ENCODE measurements around the gene MCU.
"Not testable (repeated sequence)": the region's sequence is repeated elsewhere in the genome, so short reads cannot be mapped to it uniquely, and the experiment has no call there.

Gene MCU

GRCh38 chr10:72911758-72912157, 219.8 kb downstream of the MCU start:
- H3K4me3 ChIP-seq (ENCODE audit: low read depth in 1 of 2, low read length in 1 of 2), result no peak overlapping the region
- no peaks in the 10 kb centered on the region for H3K9me3 ChIP-seq
- H3K36me3 ChIP-seq, result no peaks in the 10 kb centered on the region
- H3K27me3 ChIP-seq, result no peaks in the 10 kb centered on the region
- TF ChIP-seq, protein P1, sequence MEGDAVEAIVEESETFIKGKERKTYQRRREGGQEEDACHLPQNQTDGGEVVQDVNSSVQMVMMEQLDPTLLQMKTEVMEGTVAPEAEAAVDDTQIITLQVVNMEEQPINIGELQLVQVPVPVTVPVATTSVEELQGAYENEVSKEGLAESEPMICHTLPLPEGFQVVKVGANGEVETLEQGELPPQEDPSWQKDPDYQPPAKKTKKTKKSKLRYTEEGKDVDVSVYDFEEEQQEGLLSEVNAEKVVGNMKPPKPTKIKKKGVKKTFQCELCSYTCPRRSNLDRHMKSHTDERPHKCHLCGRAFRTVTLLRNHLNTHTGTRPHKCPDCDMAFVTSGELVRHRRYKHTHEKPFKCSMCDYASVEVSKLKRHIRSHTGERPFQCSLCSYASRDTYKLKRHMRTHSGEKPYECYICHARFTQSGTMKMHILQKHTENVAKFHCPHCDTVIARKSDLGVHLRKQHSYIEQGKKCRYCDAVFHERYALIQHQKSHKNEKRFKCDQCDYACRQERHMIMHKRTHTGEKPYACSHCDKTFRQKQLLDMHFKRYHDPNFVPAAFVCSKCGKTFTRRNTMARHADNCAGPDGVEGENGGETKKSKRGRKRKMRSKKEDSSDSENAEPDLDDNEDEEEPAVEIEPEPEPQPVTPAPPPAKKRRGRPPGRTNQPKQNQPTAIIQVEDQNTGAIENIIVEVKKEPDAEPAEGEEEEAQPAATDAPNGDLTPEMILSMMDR (IDR thresholded peaks at IDR 0.05), result no peak
- H3K4me1 ChIP-seq (ENCODE audit: control insufficient read depth in 1 of 2, insufficient read depth in 1 of 2, low read depth in 1 of 2, low read length in 1 of 2), result no peaks in the 10 kb centered on the region
- no peak overlapping the region for H3K27ac ChIP-seq

GRCh38 chr10:72912736-72913135, 220.8 kb downstream of the MCU start:
- H3K4me1 ChIP-seq (ENCODE audit: control insufficient read depth in 1 of 2, insufficient read depth in 1 of 2, low read depth in 1 of 2, low read length in 1 of 2), result no peaks in the 10 kb centered on the region
- no peaks in the 10 kb centered on the region for H3K27me3 ChIP-seq
- H3K27ac ChIP-seq, result no peak overlapping the region
- H3K9me3 ChIP-seq, result no peaks in the 10 kb centered on the region
- TF ChIP-seq, protein P1 (IDR thresholded peaks at IDR 0.05), result no peak
- no peak overlapping the region for H3K4me3 ChIP-seq (ENCODE audit: low read depth in 1 of 2, low read length in 1 of 2)
- no peaks in the 10 kb centered on the region for H3K36me3 ChIP-seq

- TF ChIP-seq, protein P1 (IDR thresholded peaks at IDR 0.05), result no peak
- Histone ChIP-seq H3K36me3 (no peaks in the 10 kb centered on the region), H3K27ac (no peak overlapping the region), H3K27me3 (no peaks in the 10 kb centered on the region), H3K4me3 (ENCODE audit: low read depth in 1 of 2, low read length in 1 of 2) (no peak overlapping the region), H3K9me3 (no peaks in the 10 kb centered on the region), H3K4me1 (ENCODE audit: control insufficient read depth in 1 of 2, insufficient read depth in 1 of 2, low read depth in 1 of 2, low read length in 1 of 2) (no peaks in the 10 kb centered on the region)
Observed at GRCh38 chr10:72913287-72913686, 221.3 kb downstream of the MCU start.

- not testable (repeated sequence) for H3K4me1 ChIP-seq (ENCODE audit: control insufficient read depth in 1 of 2, insufficient read depth in 1 of 2, low read depth in 1 of 2, low read length in 1 of 2); H3K27ac ChIP-seq; H3K27me3 ChIP-seq; H3K9me3 ChIP-seq; H3K4me3 ChIP-seq (ENCODE audit: low read depth in 1 of 2, low read length in 1 of 2); H3K36me3 ChIP-seq
Observed at GRCh38 chr10:72917201-72917600, 225.3 kb downstream of the MCU start.

DNA sequence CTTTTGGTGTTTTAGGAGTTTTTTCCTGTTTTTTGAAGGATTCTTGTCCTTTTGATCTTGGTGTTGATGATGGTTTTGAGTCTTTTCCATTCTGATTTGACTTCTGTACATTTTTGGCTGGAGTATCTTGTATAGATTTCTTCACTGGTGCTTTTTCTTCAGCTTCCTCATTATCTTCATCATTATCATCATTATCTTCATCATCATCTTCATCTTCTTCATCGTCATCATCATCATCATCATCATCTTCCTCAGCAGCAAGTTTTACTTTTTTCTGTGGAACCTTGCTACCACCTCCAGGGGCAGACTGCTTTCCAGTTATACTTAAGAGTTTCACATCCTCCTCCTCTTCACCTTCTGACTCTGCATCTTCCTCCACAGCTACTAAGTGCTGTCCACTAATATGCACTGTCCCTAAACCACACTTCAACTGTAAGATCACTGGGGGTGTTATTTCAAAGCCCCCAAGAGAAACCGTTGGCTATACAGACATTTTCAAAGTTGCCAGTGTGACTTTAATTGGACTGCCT, 225.9 kb downstream of the MCU start:
- not testable (repeated sequence) for H3K9me3 ChIP-seq; H3K4me1 ChIP-seq (ENCODE audit: control insufficient read depth in 1 of 2, insufficient read depth in 1 of 2, low read depth in 1 of 2, low read length in 1 of 2); H3K27ac ChIP-seq; H3K4me3 ChIP-seq (ENCODE audit: low read depth in 1 of 2, low read length in 1 of 2); H3K36me3 ChIP-seq; H3K27me3 ChIP-seq

DNA sequence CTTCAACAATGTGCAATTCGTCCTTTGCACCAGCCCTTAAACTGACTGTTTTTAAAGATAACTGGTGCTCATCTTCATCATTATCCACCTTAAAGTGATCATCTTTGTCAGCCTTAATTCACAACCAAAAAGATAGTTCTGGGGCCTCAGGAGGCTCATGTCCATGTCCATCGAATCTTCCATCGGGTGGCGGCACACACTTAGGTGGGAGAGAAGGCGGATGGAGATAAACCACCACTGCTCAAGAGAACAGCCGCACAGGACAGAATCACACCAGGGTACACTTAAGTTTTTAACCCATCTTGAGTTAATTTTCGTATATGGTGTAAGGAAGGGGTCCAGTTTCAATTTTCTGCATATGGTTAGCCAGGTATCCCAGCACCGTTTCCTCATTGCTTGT, 226.4 kb downstream of the MCU start:
- Histone ChIP-seq H3K4me1 (ENCODE audit: control insufficient read depth in 1 of 2, insufficient read depth in 1 of 2, low read depth in 1 of 2, low read length in 1 of 2) (no peaks in the 10 kb centered on the region), H3K27ac (no peak overlapping the region), H3K27me3 (no peaks in the 10 kb centered on the region), H3K9me3 (no peaks in the 10 kb centered on the region), H3K4me3 (ENCODE audit: low read depth in 1 of 2, low read length in 1 of 2) (no peak overlapping the region), H3K36me3 (no peaks in the 10 kb centered on the region)
- TF ChIP-seq, protein P1 (IDR thresholded peaks at IDR 0.05), result no peak

GRCh38 chr10:72921147-72921683, 229.3 kb downstream of the MCU start:
- H3K4me3 ChIP-seq (ENCODE audit: low read depth in 1 of 2, low read length in 1 of 2); H3K9me3 ChIP-seq; H3K36me3 ChIP-seq; H3K27me3 ChIP-seq; H3K4me1 ChIP-seq (ENCODE audit: control insufficient read depth in 1 of 2, insufficient read depth in 1 of 2, low read depth in 1 of 2, low read length in 1 of 2); H3K27ac ChIP-seq: not testable (repeated sequence)
